ENCODE measurements around the gene SLC25A1. TPM values are rescaled to one million over a fixed set of nuclear protein-coding genes. Genes with fewer than 3 reads are reported as not detected.

Gene SLC25A1
- total RNA-seq, 1 donor from 2014 or later, result 97.9 TPM

- Mint-ChIP-seq H3K4me3 (ENCODE audit: unreplicated experiment) (peak overlapping the region; percentile 98), H3K9me3 (ENCODE audit: unreplicated experiment) (peaks cover 2% of the 10 kb centered on the region), H3K27me3 (ENCODE audit: low read depth, unreplicated experiment) (peaks cover 11% of the 10 kb centered on the region), H3K27ac (ENCODE audit: unreplicated experiment) (peak overlapping the region; percentile 74), H3K4me1 (ENCODE audit: low read depth, unreplicated experiment) (peaks cover 22% of the 10 kb centered on the region), H3K36me3 (ENCODE audit: low read depth, unreplicated experiment) (peaks cover 8% of the 10 kb centered on the region)
- H3K4me2 ChIP-seq (ENCODE audit: low read length), result peak overlapping the region; percentile 99
- DNase-seq (ENCODE audit: low read depth) (no peak), FAIRE-seq (no peak)
- no peaks in the 10 kb centered on the region for H3K36me3 ChIP-seq (ENCODE audit: insufficient read depth, low read length)
- TF ChIP-seq CTCF (IDR thresholded peaks at IDR 0.05; ENCODE audit: insufficient read depth, low read depth, low read length), result no peak
- no peak for TF ChIP-seq EZH2 (IDR thresholded peaks at IDR 0.05; ENCODE audit: insufficient read depth, low read length)
- H3K4me3 ChIP-seq (ENCODE audit: insufficient read depth, low read depth, low read length), result peak overlapping the region; percentile 85
- H3K9ac ChIP-seq (ENCODE audit: low read length), result peak overlapping the region; percentile 97
- H2AFZ ChIP-seq (ENCODE audit: low read depth, low read length), result no peak overlapping the region
- H3K4me1 ChIP-seq (ENCODE audit: insufficient read depth, low read length), result peaks cover 52% of the 10 kb centered on the region
- H3K79me2 ChIP-seq (ENCODE audit: insufficient read depth, low read length), result peaks cover 73% of the 10 kb centered on the region
- no peak overlapping the region for H3K27ac ChIP-seq (ENCODE audit: low read depth, low read length)
- peaks cover 54% of the 10 kb centered on the region for H4K20me1 ChIP-seq (ENCODE audit: insufficient read depth, low read length)
- no peaks in the 10 kb centered on the region for H3K9me3 ChIP-seq (ENCODE audit: insufficient read depth, low read depth, low read length)
- peaks cover 14% of the 10 kb centered on the region for H3K27me3 ChIP-seq (ENCODE audit: insufficient read depth, low read length)
Measured at GRCh38 chr22:19173047-19174035, 5.2 kb downstream of the SLC25A1 start.

GRCh38 chr22:19172213-19173046 lies 6.1 kb downstream of the SLC25A1 start:
- peak overlapping the region; percentile 98 for H3K4me3 Mint-ChIP-seq (ENCODE audit: unreplicated experiment)
- peak overlapping the region; percentile 92 for H3K27ac ChIP-seq (ENCODE audit: low read depth, low read length)
- peaks cover 8% of the 10 kb centered on the region for H3K36me3 Mint-ChIP-seq (ENCODE audit: low read depth, unreplicated experiment)
- FAIRE-seq (no peak), DNase-seq (ENCODE audit: low read depth) (no peak)
- H3K27me3 ChIP-seq (ENCODE audit: insufficient read depth, low read length), result peaks cover 23% of the 10 kb centered on the region
- H3K27me3 Mint-ChIP-seq (ENCODE audit: low read depth, unreplicated experiment), result peaks cover 21% of the 10 kb centered on the region
- H4K20me1 ChIP-seq (ENCODE audit: insufficient read depth, low read length), result peaks cover 52% of the 10 kb centered on the region
- H3K9me3 Mint-ChIP-seq (ENCODE audit: unreplicated experiment), result peaks cover 4% of the 10 kb centered on the region
- no peak for TF ChIP-seq CTCF (IDR thresholded peaks at IDR 0.05; ENCODE audit: insufficient read depth, low read depth, low read length)
- TF ChIP-seq EZH2 (IDR thresholded peaks at IDR 0.05; ENCODE audit: insufficient read depth, low read length), result no peak
- H3K4me2 ChIP-seq (ENCODE audit: low read length), result peak overlapping the region; percentile 99
- H3K9ac ChIP-seq (ENCODE audit: low read length), result peak overlapping the region; percentile 97
- peak overlapping the region; percentile 85 for H3K4me3 ChIP-seq (ENCODE audit: insufficient read depth, low read depth, low read length)
- peaks cover 22% of the 10 kb centered on the region for H3K4me1 Mint-ChIP-seq (ENCODE audit: low read depth, unreplicated experiment)
- H3K79me2 ChIP-seq (ENCODE audit: insufficient read depth, low read length), result peaks cover 65% of the 10 kb centered on the region
- peak overlapping the region; percentile 74 for H3K27ac Mint-ChIP-seq (ENCODE audit: unreplicated experiment)
- H3K4me1 ChIP-seq (ENCODE audit: insufficient read depth, low read length), result peaks cover 50% of the 10 kb centered on the region
- H2AFZ ChIP-seq (ENCODE audit: low read depth, low read length), result peak overlapping the region; percentile 95
- no peaks in the 10 kb centered on the region for H3K9me3 ChIP-seq (ENCODE audit: insufficient read depth, low read depth, low read length)
- no peaks in the 10 kb centered on the region for H3K36me3 ChIP-seq (ENCODE audit: insufficient read depth, low read length)
